GM21737 (cell line): ENCODE data around the gene DCDC2C.

Source experiments
- ATAC-seq: cut with Tn5 transposase; IDR thresholded peaks from one replicate; pipeline ENCODE4 v1.9.1; 2021; ENCODE audit warnings: mild to moderate bottlenecking, moderate library complexity; ENCODE audit not compliant: unreplicated experiment

Gene DCDC2C

GRCh38 chr2:3672861-3673678 lies 30.3 kb upstream of the DCDC2C start:
- ATAC-seq: no peak

- no peak for ATAC-seq
These were observed 29.1 kb upstream of the DCDC2C start for GRCh38 chr2:3674066-3674845.

- no peak for ATAC-seq
These were observed 27.7 kb upstream of the DCDC2C start for GRCh38 chr2:3675687-3676086.

GRCh38 chr2:3677436-3677835 lies 25.9 kb upstream of the DCDC2C start:
- no peak for ATAC-seq

- ATAC-seq: no peak
These were observed 25.2 kb upstream of the DCDC2C start for GRCh38 chr2:3678212-3678611.

- ATAC-seq: no peak
These were observed 24.2 kb upstream of the DCDC2C start for GRCh38 chr2:3679180-3679579.

- no peak for ATAC-seq
These were observed 23.6 kb upstream of the DCDC2C start for GRCh38 chr2:3679616-3680393.

- ATAC-seq: no peak
These were observed 22.6 kb upstream of the DCDC2C start for GRCh38 chr2:3680548-3681345.

GRCh38 chr2:3681625-3682024 lies 21.8 kb upstream of the DCDC2C start:
- ATAC-seq: no peak

- no peak for ATAC-seq
These were observed 20.6 kb upstream of the DCDC2C start for GRCh38 chr2:3682811-3683210.

- ATAC-seq: no peak
These were observed 19.5 kb upstream of the DCDC2C start for GRCh38 chr2:3683748-3684454.

- ATAC-seq: no peak
These were observed 13.2 kb upstream of the DCDC2C start for GRCh38 chr2:3689998-3690748.

- ATAC-seq: no peak
These were observed 11.0 kb upstream of the DCDC2C start for GRCh38 chr2:3692375-3692774.

- no peak for ATAC-seq
These were observed 6.8 kb upstream of the DCDC2C start for GRCh38 chr2:3696545-3696944.

GRCh38 chr2:3701071-3701470 lies 2.3 kb upstream of the DCDC2C start:
- ATAC-seq: no peak

- ATAC-seq: no peak
These were observed 481 bp downstream of the DCDC2C start for GRCh38 chr2:3703757-3704355.

- ATAC-seq: no peak
These were observed 1.3 kb downstream of the DCDC2C start for GRCh38 chr2:3704692-3705091.

GRCh38 chr2:3705782-3706181 lies 2.4 kb downstream of the DCDC2C start:
- ATAC-seq: no peak

- no peak for ATAC-seq
These were observed 3.5 kb downstream of the DCDC2C start for GRCh38 chr2:3706892-3707291.
